Breast epithelium (tissue), 3 donors: ENCODE data around the gene FBXO24.

Source experiments
- POLR2A ChIP-seq: fragments of 450-650 bp; IDR thresholded peaks from one replicate; pipeline ENCODE4 v1.6.1; 2016; ENCODE audit warnings: antibody characterized with exemption, mild to moderate bottlenecking, moderate library complexity
- POLR2AphosphoS5 ChIP-seq, 3 donors: sonication (generic); formaldehyde crosslinking; IDR thresholded peaks; one replicate each; pipeline ENCODE4 v1.6.1; 2017; ENCODE audit warnings: antibody characterized with exemption in 3 of 3
- TF ChIP-seq, protein P1 (sequence below), 3 donors: fragments of 450-650 bp; IDR thresholded peaks; one replicate each; pipeline ENCODE4 v1.5.1; 2016 to 2017; ENCODE audit warnings: antibody characterized with exemption in 3 of 3, mild to moderate bottlenecking in 3 of 3, moderate library complexity in 3 of 3

DNA sequence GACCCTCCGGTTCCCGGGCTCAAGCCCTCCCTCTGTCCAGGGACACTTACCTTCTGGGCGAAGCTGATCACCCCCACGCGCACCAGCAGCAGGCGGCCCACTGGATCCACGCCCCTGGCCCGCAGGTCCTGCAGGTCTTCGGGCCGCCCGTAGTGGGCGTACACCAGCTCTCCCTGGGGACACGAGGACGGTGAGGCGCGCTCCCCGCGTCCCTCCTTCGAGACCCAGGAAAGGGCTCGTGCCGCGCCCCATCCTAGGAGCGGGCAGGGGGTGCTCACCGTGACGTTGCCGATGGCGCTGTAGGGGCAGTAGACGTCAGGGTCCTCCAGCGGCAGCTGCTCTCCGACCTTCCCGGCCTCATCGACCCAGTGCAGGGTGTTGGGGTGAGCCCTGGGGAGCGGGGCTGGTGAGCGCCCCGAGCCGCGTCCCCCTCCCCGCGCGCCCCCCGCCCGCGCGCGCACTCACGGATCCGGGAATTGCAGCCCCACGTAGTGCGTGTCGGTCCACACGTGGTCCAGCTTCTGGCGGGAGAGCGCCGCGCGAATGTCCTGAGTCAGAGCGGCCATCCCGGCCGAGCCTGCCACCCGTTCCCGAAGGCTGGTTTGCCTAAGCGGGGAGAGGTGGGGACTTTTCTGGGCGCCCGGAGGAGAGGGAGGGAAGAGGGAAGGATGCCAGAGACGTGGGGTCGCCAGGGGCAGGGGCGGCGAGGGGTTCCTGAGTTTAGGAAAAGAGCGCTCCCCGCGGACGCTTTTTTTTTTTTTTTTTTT lies 47.0 kb downstream of the FBXO24 start:
- TF ChIP-seq, protein P1, sequence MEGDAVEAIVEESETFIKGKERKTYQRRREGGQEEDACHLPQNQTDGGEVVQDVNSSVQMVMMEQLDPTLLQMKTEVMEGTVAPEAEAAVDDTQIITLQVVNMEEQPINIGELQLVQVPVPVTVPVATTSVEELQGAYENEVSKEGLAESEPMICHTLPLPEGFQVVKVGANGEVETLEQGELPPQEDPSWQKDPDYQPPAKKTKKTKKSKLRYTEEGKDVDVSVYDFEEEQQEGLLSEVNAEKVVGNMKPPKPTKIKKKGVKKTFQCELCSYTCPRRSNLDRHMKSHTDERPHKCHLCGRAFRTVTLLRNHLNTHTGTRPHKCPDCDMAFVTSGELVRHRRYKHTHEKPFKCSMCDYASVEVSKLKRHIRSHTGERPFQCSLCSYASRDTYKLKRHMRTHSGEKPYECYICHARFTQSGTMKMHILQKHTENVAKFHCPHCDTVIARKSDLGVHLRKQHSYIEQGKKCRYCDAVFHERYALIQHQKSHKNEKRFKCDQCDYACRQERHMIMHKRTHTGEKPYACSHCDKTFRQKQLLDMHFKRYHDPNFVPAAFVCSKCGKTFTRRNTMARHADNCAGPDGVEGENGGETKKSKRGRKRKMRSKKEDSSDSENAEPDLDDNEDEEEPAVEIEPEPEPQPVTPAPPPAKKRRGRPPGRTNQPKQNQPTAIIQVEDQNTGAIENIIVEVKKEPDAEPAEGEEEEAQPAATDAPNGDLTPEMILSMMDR (IDR thresholded peaks at IDR 0.05): peak in 2 of 3 donors; percentile 16 to 28
- no peak for TF ChIP-seq POLR2A
- TF ChIP-seq POLR2AphosphoS5 (IDR thresholded peaks at IDR 0.05): no peak
